Naive thymus-derived CD4-positive, alpha-beta T cell (primary cell): Measurements from ENCODE around the gene CALM3. TPM values are rescaled to one million over a fixed set of nuclear protein-coding genes. Genes with fewer than 3 reads are reported as not detected.

Experiments
- ATAC-seq: fragments of 150-1000 bp; cut with Tn5 transposase; 2 replicates; pipeline ENCODE4 v1.10.0; 2021; ENCODE audit warnings: mild to moderate bottlenecking, moderate library complexity
- CTCF ChIA-PET: fragments of 350-600 bp; sonication (Branson Sonifier 250); formaldehyde crosslinking; loops from one replicate; lab custom pipeline; 2021; ENCODE audit warnings: antibody characterized with exemption; lab: Charles Lee
- POLR2A ChIA-PET: fragments of 350-600 bp; sonication (Branson Sonifier 250); formaldehyde crosslinking; loops from one replicate; lab custom pipeline; 2021; ENCODE audit warnings: antibody characterized with exemption, inconsistent platforms; lab: Charles Lee
- DNase-seq, 9 donors: peaks; one replicate each; pipeline versions ENCODE4 v3.0.0 to v3.0.0-alpha.2; 2020 to 2022; ENCODE audit warnings: mixed read lengths in 1 of 9
- H3K27ac ChIP-seq: one replicate; pipeline ENCODE4 v1.7.0; 2013; ENCODE audit warnings: mild to moderate bottlenecking, low read depth, low read length, moderate library complexity
- H3K27me3 ChIP-seq, 2 donors: one replicate each; pipeline ENCODE4 v1.7.0; 2013; ENCODE audit warnings: low read length in 2 of 2, mild to moderate bottlenecking in 2 of 2, moderate library complexity in 2 of 2; ENCODE audit not compliant: control insufficient read depth in 2 of 2, insufficient read depth in 2 of 2
- H3K36me3 ChIP-seq, 3 experiments: 1 replicate in 2 of 3; 2 replicates in 1 of 3; pipeline ENCODE4 v1.7.0; 2013; ENCODE audit warnings: low read length in 3 of 3, mild to moderate bottlenecking in 3 of 3, moderate library complexity in 1 of 3; ENCODE audit not compliant: insufficient read depth in 3 of 3, control insufficient read depth in 2 of 3
- H3K4me1 ChIP-seq, 2 donors: one replicate each; pipeline ENCODE4 v1.7.0; 2013; ENCODE audit warnings: low read length in 2 of 2, mild to moderate bottlenecking in 2 of 2, moderate library complexity in 1 of 2; ENCODE audit not compliant: control insufficient read depth in 2 of 2, insufficient read depth in 2 of 2
- H3K4me3 ChIP-seq: 2 replicates; pipeline ENCODE4 v1.7.0; 2013; ENCODE audit warnings: mild to moderate bottlenecking, low read length
- H3K9me3 ChIP-seq, 3 experiments: 1 replicate in 2 of 3; 2 replicates in 1 of 3; pipeline ENCODE4 v1.7.0; 2013; ENCODE audit warnings: low read length in 3 of 3; ENCODE audit not compliant: control insufficient read depth in 2 of 3
- H3K27ac Mint-ChIP-seq, 9 donors: one replicate each; pipeline ENCODE4 v1.8.0; 2020 to 2022; ENCODE audit warnings: mixed read lengths in 9 of 9, mild to moderate bottlenecking in 8 of 9, moderate library complexity in 5 of 9, inconsistent platforms in 2 of 9
- H3K27me3 Mint-ChIP-seq, 5 donors: one replicate each; pipeline ENCODE4 v1.8.0; 2021 to 2022; ENCODE audit warnings: mixed read lengths in 5 of 5, mild to moderate bottlenecking in 1 of 5
- H3K36me3 Mint-ChIP-seq, 5 donors: one replicate each; pipeline ENCODE4 v1.8.0; 2020 to 2022; ENCODE audit warnings: mixed read lengths in 5 of 5, mild to moderate bottlenecking in 3 of 5, inconsistent platforms in 1 of 5
- H3K4me1 Mint-ChIP-seq, 7 donors: one replicate each; pipeline ENCODE4 v1.8.0; 2020 to 2022; ENCODE audit warnings: mixed read lengths in 7 of 7, mild to moderate bottlenecking in 3 of 7, inconsistent platforms in 1 of 7
- H3K4me3 Mint-ChIP-seq, 10 donors: one replicate each; pipeline ENCODE4 v1.8.0; 2020 to 2022; ENCODE audit warnings: mild to moderate bottlenecking in 10 of 10, mixed read lengths in 10 of 10, moderate library complexity in 6 of 10, inconsistent platforms in 2 of 10
- H3K9me3 Mint-ChIP-seq, 11 donors: one replicate each; pipeline ENCODE4 v1.8.0; 2020 to 2022; ENCODE audit warnings: mixed read lengths in 11 of 11, mild to moderate bottlenecking in 4 of 11, inconsistent platforms in 1 of 11, moderate library complexity in 1 of 11
- intact Hi-C, 2 donors: fragments of 100-400 bp; cut with micrococcal nuclease; formaldehyde crosslinking; loops; one replicate each; pipeline ENCODE4 v1.15.1; 2023
- polyA plus RNA-seq, 2 donors: library from polyadenylated mRNA; unstranded; fragments of 300-500 nt; fragmentation: Illumina TruSeq; gene quantifications; one replicate each; pipeline ENCODE4 v1.2.3, GENCODE V29; 2021
- total RNA-seq, 6 experiments: library from RNA in 5 of 6; stranded (reverse) in 5 of 6; gene quantifications; 1 replicate in 5 of 6; 2 replicates in 1 of 6; pipeline ENCODE4 v1.2.3 and lab custom pipeline; 2021 to 2026

CALM3 gene
- total and polyA plus RNA-seq, 7 experiments from 2014 or later: 203 to 517 (median 254) TPM

DNA sequence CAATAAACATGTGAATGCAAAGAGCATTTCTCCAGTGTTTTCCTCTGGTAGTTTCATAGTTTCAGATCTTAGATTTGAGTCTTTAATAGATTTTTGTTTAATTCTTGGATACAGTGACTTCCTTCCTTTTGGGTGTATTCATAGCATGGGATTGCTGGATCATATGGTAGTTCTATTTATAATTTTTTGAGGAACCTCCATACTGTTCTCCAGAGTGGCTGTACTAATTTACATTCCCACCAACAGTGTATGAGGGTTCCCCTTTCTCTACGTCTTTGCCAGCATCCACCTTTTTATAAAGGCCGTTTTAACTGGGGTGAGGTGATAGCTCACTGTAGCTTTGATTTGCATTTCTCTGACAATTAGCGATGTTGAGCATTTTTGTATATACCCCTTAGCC lies 9.3 kb upstream of the CALM3 start:
- CTCF ChIA-PET: no interaction called here
- no peak overlapping the region for H3K4me3 ChIP-seq
- H3K36me3 Mint-ChIP-seq: no peaks in the 10 kb centered on the region
- POLR2A ChIA-PET: no interaction called here
- no peaks in the 10 kb centered on the region for H3K4me1 ChIP-seq
- DNase-seq (no peak), ATAC-seq (no peak)
- peaks cover 0 to 24% (median 0%) of the 10 kb centered on the region in 5 donors for H3K27me3 Mint-ChIP-seq
- H3K27ac Mint-ChIP-seq: no peak overlapping the region
- peaks cover 0 to 3% (median 0%) of the 10 kb centered on the region in 11 donors for H3K9me3 Mint-ChIP-seq
- no peaks in the 10 kb centered on the region for H3K27me3 ChIP-seq
- no peak overlapping the region for H3K4me3 Mint-ChIP-seq
- no peaks in the 10 kb centered on the region for H3K9me3 ChIP-seq
- no peaks in the 10 kb centered on the region for H3K36me3 ChIP-seq
- intact Hi-C loops: no loop called here
- H3K27ac ChIP-seq: no peak overlapping the region
- H3K4me1 Mint-ChIP-seq: no peaks in the 10 kb centered on the region

DNA sequence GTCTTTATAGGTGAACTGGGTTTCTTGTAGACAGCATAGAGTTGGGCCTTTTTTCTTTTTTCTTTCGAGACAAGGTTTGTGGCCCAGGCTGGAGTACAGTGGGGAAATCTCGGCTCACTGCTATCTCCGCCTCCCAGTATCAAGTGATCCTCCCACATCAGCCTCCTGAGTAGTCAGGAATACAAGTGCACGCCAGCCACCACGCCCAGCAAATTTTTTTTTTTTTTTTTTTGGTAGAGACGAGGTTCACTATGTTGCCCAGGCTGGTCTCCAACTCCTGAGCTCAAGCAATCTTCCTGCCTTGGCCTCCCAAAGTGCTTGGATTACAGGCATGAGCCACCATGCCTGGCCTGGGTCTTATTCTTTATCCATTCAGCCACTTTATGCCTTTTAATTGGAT lies 5.1 kb upstream of the CALM3 start:
- H3K9me3 Mint-ChIP-seq: peaks cover 0 to 20% (median 8%) of the 10 kb centered on the region in 11 donors
- peaks cover 0 to 21% (median 6%) of the 10 kb centered on the region in 5 donors for H3K36me3 Mint-ChIP-seq
- intact Hi-C loops: no loop called here
- no peak for DNase-seq
- Histone ChIP-seq H3K27me3 (no peaks in the 10 kb centered on the region), H3K36me3 (no peaks in the 10 kb centered on the region), H3K4me1 (peaks cover 0 to 8% of the 10 kb centered on the region in 2 donors), H3K27ac (no peak overlapping the region), H3K4me3 (no peak overlapping the region), H3K9me3 (peaks cover 0 to 11% (median 0%) of the 10 kb centered on the region in 3 experiments)
- ChIA-PET POLR2A (interaction anchor here (1.3 kb wide), 1 partner anchor 16 kb away, joined by 7 read pairs; no protein-coding TSS in a partner anchor), CTCF (interaction anchor here (0.7 kb wide), 1 partner anchor 14 kb away, joined by 4 read pairs; no protein-coding TSS in a partner anchor)
- peak overlapping the region in 2 of 9 donors; percentile 16 to 36 for H3K27ac Mint-ChIP-seq
- peaks cover 7 to 28% (median 13%) of the 10 kb centered on the region in 7 donors for H3K4me1 Mint-ChIP-seq
- no peak for ATAC-seq
- H3K4me3 Mint-ChIP-seq: no peak overlapping the region
- H3K27me3 Mint-ChIP-seq: peaks cover 0 to 13% (median 0%) of the 10 kb centered on the region in 5 donors

DNA sequence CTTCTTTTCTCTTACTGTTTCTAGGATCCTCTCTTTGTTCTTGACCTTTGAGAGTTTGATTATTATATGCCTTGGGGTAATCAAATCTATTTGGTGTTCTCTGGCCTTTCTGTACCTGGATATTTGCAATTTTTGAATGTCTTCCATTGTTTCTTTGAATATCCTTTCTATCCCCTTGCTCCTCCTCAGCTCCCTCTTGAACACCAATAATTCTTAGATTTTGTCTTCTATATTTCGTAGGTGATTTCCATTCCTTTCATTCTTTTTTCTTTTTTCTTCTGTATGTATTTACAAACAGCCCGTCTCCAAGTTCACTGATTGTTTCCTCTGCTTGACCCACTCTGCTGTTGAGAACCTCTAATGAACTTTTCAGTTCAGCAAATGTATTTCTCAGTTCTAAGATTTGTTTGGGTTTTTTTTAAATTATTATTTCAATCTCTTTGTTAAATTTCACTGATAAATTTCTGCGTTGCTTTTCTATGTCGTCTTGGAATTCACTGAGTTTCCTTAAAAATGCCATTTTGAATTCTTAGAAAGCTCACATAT lies 2.7 kb upstream of the CALM3 start:
- Histone ChIP-seq H3K9me3 (peaks cover 0 to 11% (median 0%) of the 10 kb centered on the region in 3 experiments), H3K27ac (no peak overlapping the region), H3K36me3 (peaks cover 0 to 6% (median 0%) of the 10 kb centered on the region in 3 experiments), H3K27me3 (no peaks in the 10 kb centered on the region), H3K4me3 (no peak overlapping the region), H3K4me1 (peaks cover 12 to 17% of the 10 kb centered on the region in 2 donors)
- Mint-ChIP-seq H3K27me3 (peaks cover 0 to 10% (median 0%) of the 10 kb centered on the region in 5 donors), H3K27ac (peak overlapping the region in 1 of 9 donors; percentile 18), H3K9me3 (peaks cover 0 to 20% (median 8%) of the 10 kb centered on the region in 11 donors), H3K4me1 (peaks cover 21 to 40% (median 28%) of the 10 kb centered on the region in 7 donors), H3K36me3 (peaks cover 0 to 31% (median 6%) of the 10 kb centered on the region in 5 donors), H3K4me3 (peak overlapping the region in 2 of 10 donors; percentile 30 to 32)
- no peak for DNase-seq
- ChIA-PET POLR2A (interaction anchor here (1.3 kb wide), 2 partner anchors 13 to 76 kb away, joined by 3 to 5 read pairs; no protein-coding TSS in a partner anchor), CTCF (interaction anchor here (1.0 to 1.3 kb wide), 2 partner anchors 8 to 14 kb away, joined by 3 to 6 read pairs; no protein-coding TSS in a partner anchor)
- ATAC-seq: no peak
- intact Hi-C loops: no loop called here

DNA sequence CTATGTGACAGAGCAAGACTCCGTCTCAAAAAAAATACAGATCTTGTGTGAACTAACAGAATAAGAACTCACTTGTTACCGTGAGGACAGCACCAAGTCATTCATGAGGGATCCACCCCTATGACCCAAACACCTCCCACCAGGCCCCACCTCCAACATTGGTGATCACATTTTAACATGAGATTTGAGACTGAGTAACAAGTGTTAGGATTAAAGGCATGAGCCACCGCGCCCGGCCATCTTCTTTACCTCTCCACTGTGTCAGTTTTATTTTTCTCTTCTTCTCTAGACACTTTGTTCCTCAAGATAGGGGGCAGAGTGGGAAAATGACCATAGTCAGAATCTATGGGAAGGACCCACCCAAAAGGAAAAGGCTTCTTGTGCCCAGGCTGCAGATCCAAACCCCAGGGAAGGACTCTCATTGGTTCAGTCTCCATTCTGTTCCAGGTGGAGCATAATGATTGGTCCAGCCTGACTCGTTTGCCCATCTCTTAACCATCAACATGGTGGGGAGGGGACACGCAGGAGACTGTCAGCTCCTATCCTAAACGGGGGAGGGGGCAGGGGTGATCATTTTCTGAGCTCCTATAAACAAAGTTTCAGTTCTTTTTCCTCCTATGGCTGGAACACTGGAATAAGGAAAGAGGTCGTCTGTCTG lies 1.3 kb upstream of the CALM3 start:
- H3K4me1 Mint-ChIP-seq: peaks cover 27 to 53% (median 41%) of the 10 kb centered on the region in 7 donors
- CTCF ChIA-PET: interaction anchor here (0.9 to 3.7 kb wide), 4 partner anchors 12 to 91 kb away, joined by 3 to 17 read pairs (median 8); partner anchors contain the start of gene DACT3

DNA sequence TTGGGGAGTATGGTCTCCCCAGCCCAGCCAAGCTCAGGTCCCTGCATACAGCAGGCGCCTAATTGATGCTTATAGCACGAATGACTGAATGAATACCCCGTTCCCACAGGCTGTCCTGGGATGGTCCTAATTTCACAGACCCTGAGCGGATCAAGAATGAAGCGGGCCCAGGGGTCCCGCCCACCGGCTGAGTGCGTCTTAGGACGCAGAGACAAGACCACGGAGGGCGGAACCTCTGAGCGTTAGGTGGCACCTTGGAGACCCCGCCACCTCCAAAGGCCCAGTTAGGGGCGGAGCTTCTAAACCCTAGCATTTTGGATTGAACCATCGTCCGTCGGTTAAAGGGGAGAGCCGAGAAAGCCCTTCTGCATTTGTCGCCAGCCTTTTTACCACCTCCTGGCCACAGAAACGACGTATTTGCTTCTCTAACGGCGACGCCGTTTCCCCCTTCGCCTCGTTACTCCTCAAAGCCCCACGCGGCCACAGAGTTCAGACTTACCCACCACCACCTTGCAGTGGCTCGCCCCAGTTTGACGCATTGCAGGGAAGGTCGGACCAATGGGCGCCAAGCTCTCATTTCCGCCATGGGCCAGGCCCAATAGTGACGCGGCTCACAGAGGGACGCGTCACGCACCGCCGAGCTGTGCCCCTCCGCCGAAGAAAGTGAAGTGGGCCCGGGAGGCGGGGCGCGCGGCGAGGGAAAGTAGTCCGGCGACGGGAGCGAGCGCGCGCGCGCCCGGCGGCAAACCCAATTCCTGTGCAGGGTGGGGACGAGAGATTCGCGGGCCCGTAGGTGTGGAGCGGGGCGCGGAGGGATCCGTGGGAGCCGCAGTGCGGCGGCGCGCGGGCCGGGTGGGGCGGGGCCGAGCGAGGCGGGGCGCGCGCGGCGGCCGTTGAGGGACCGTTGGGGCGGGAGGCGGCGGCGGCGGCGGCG lies 479 bp upstream of the CALM3 start:
- peaks cover 0 to 33% (median 6%) of the 10 kb centered on the region in 5 donors for H3K36me3 Mint-ChIP-seq
- H3K36me3 ChIP-seq: peaks cover 0 to 15% (median 0%) of the 10 kb centered on the region in 3 experiments
- peaks cover 0 to 10% (median 0%) of the 10 kb centered on the region in 5 donors for H3K27me3 Mint-ChIP-seq
- peak overlapping the region; percentile 99 for H3K27ac ChIP-seq
- peaks cover 0 to 11% (median 0%) of the 10 kb centered on the region in 3 experiments for H3K9me3 ChIP-seq
- peaks cover 27 to 57% (median 46%) of the 10 kb centered on the region in 7 donors for H3K4me1 Mint-ChIP-seq
- POLR2A ChIA-PET: interaction anchor here (0.6 to 4.5 kb wide), 18 partner anchors 11 to 1630 kb away, joined by 3 to 112 read pairs (median 5); partner anchors contain the start of genes ARHGAP35, DACT3, FKRP and PTGIR
- CTCF ChIA-PET: interaction anchor here (0.9 to 3.7 kb wide), 6 partner anchors 11 to 92 kb away, joined by 3 to 17 read pairs (median 8); partner anchors contain the start of gene DACT3
- H3K4me3 ChIP-seq: peak overlapping the region; percentile 69
- peak overlapping the region; percentile 95 to 100 (median 98) for H3K4me3 Mint-ChIP-seq
- intact Hi-C loops: loop anchor here (1.0 to 10.0 kb wide), 16 partner anchors 11 to 1012 kb away; partner anchors contain the start of genes AP2S1 (in 2 of the 2), DACT3 (in 2 of the 2), FKRP (in 2 of the 2) and STRN4 (in 2 of the 2)
- peak; percentile 96 to 99 (median 98) for DNase-seq
- no peaks in the 10 kb centered on the region for H3K27me3 ChIP-seq
- peaks cover 15 to 30% of the 10 kb centered on the region in 2 donors for H3K4me1 ChIP-seq
- ATAC-seq: peak; percentile 91
- peak overlapping the region; percentile 100 for H3K27ac Mint-ChIP-seq
- H3K9me3 Mint-ChIP-seq: peaks cover 0 to 20% (median 8%) of the 10 kb centered on the region in 11 donors

More for the DNA sequence above, 1.3 kb upstream of the CALM3 start:
- H3K27me3 Mint-ChIP-seq: peaks cover 0 to 10% (median 0%) of the 10 kb centered on the region in 5 donors
- H3K9me3 Mint-ChIP-seq: peaks cover 0 to 20% (median 8%) of the 10 kb centered on the region in 11 donors
- intact Hi-C loops: loop anchor here (1.0 to 10.0 kb wide), 14 partner anchors 11 to 1012 kb away; partner anchors contain the start of genes AP2S1 (in 2 of the 2), FKRP (in 2 of the 2), STRN4 (in 2 of the 2) and ARHGAP35 (in 1 of the 2)
- POLR2A ChIA-PET: interaction anchor here (0.6 to 4.5 kb wide), 15 partner anchors 10 to 1629 kb away, joined by 3 to 112 read pairs (median 7); partner anchors contain the start of genes DACT3, FKRP and PTGIR
- DNase-seq: no peak
- Histone ChIP-seq H3K9me3 (peaks cover 0 to 11% (median 0%) of the 10 kb centered on the region in 3 experiments), H3K27me3 (no peaks in the 10 kb centered on the region), H3K27ac (peak overlapping the region; percentile 99), H3K36me3 (peaks cover 0 to 7% (median 0%) of the 10 kb centered on the region in 3 experiments), H3K4me3 (peak overlapping the region; percentile 69), H3K4me1 (peaks cover 15 to 30% of the 10 kb centered on the region in 2 donors)
- ATAC-seq: no peak
- H3K4me3 Mint-ChIP-seq: peak overlapping the region; percentile 95 to 100 (median 98)
- peak overlapping the region; percentile 100 for H3K27ac Mint-ChIP-seq
- H3K36me3 Mint-ChIP-seq: peaks cover 0 to 33% (median 6%) of the 10 kb centered on the region in 5 donors
